Inflammatory macrophage treated with lipopolysaccharide for 1 hour (primary cell): Measurements from ENCODE around the gene MRPL43.

Experiments used
- DNase-seq, 2 donors: peaks; one replicate each; pipeline ENCODE4 v3.0.0-alpha.2; 2020 to 2022

MRPL43 gene

GRCh38 chr10:101019440-101019703 lies 32.1 kb upstream of the MRPL43 start:
- DNase-seq, result no peak

- DNase-seq, result peak; percentile 68 to 92
These were observed 31.5 kb upstream of the MRPL43 start for GRCh38 chr10:101018600-101019439.

- DNase-seq, result peak; percentile 54 to 62
These were observed 30.9 kb upstream of the MRPL43 start for GRCh38 chr10:101018118-101018599.

GRCh38 chr10:101016814-101017213 lies 29.5 kb upstream of the MRPL43 start:
- DNase-seq, result no peak

- no peak for DNase-seq
These were observed 28.3 kb upstream of the MRPL43 start for GRCh38 chr10:101015582-101015973.

GRCh38 chr10:101014966-101015581 lies 27.8 kb upstream of the MRPL43 start:
- no peak for DNase-seq

- DNase-seq, result peak in 1 of 2 donors; percentile 94
These were observed 27.1 kb upstream of the MRPL43 start for GRCh38 chr10:101014230-101014884.

- DNase-seq, result no peak
These were observed 26.1 kb upstream of the MRPL43 start for GRCh38 chr10:101013365-101013825.

- peak; percentile 79 to 81 for DNase-seq
These were observed 25.4 kb upstream of the MRPL43 start for GRCh38 chr10:101012525-101013364.

- DNase-seq, result no peak
These were observed 24.5 kb upstream of the MRPL43 start for GRCh38 chr10:101011517-101012423.

- no peak for DNase-seq
These were observed 23.0 kb upstream of the MRPL43 start for GRCh38 chr10:101010329-101010728.

- DNase-seq, result no peak
These were observed 21.6 kb upstream of the MRPL43 start for GRCh38 chr10:101008823-101009423.

GRCh38 chr10:101007915-101008822 lies 20.9 kb upstream of the MRPL43 start:
- no peak for DNase-seq

GRCh38 chr10:101007099-101007711 lies 19.9 kb upstream of the MRPL43 start:
- no peak for DNase-seq

GRCh38 chr10:101006593-101007098 lies 19.3 kb upstream of the MRPL43 start:
- DNase-seq, result no peak

- DNase-seq, result no peak
These were observed 18.7 kb upstream of the MRPL43 start for GRCh38 chr10:101005869-101006567.

GRCh38 chr10:101005361-101005760 lies 18.1 kb upstream of the MRPL43 start:
- DNase-seq, result no peak

- DNase-seq, result no peak
These were observed 16.4 kb upstream of the MRPL43 start for GRCh38 chr10:101003639-101004206.

GRCh38 chr10:101002456-101002855 lies 15.2 kb upstream of the MRPL43 start:
- DNase-seq, result no peak
